ENCODE data around the gene VAC14. TPM values are rescaled to one million over a fixed set of nuclear protein-coding genes. Genes with fewer than 3 reads are reported as not detected.

The VAC14 gene
- total RNA-seq, 1 experiment from 2014 or later: 35.3 TPM

GRCh38 chr16:70713824-70714223, 87.1 kb downstream of the VAC14 start (continued):
- no peak for TF ChIP-seq SP1 (IDR thresholded peaks at IDR 0.05; ENCODE audit: low read depth)
- no peak for TF ChIP-seq ZNF274 (IDR thresholded peaks at IDR 0.05; ENCODE audit: low read depth, low read length)
- TF ChIP-seq TCF7L2 (IDR thresholded peaks at IDR 0.05; ENCODE audit: borderline replicate concordance, extremely low read depth, insufficient read depth, insufficient read length): no peak
- TF ChIP-seq RAD21 (IDR thresholded peaks at IDR 0.05; ENCODE audit: low read depth): no peak
- no peak for TF ChIP-seq SIN3A (IDR thresholded peaks at IDR 0.05; ENCODE audit: low read depth)
- TF ChIP-seq JUND (IDR thresholded peaks at IDR 0.05): no peak
- no peak for TF ChIP-seq EGR1 (IDR thresholded peaks at IDR 0.05; ENCODE audit: low read depth)

- no peaks in the 10 kb centered on the region for H3K9me3 ChIP-seq (ENCODE audit: control insufficient read depth in 1 of 2, insufficient read depth in 1 of 2, low read depth in 1 of 2, low read length in 2 of 2)
- H3K27ac ChIP-seq (ENCODE audit: low read depth, low read length): no peak overlapping the region
- CTCF ChIA-PET: no interaction called here
- no TSS peak for BruUV-seq (replicated peaks)
- H3K4me2 ChIP-seq (ENCODE audit: low read length): no peak overlapping the region
- H4K20me1 ChIP-seq (ENCODE audit: insufficient read depth): no peaks in the 10 kb centered on the region
- intact Hi-C loops (cut with micrococcal nuclease): no loop called here
- no peak overlapping the region for H3K9ac ChIP-seq (ENCODE audit: low read length)
- ATAC-seq (no peak), DNase-seq (ENCODE audit: low read depth, low spot score) (no peak)
- POLR2A ChIA-PET: no interaction called here
- H3K4me1 ChIP-seq (ENCODE audit: control insufficient read depth in 1 of 2, insufficient read depth in 2 of 2, low read length in 2 of 2): peaks cover 6 to 16% of the 10 kb centered on the region in 2 experiments
- TF ChIP-seq EGR1 (IDR thresholded peaks at IDR 0.05; ENCODE audit: low read depth) (no peak), POLR2AphosphoS5 (IDR thresholded peaks at IDR 0.05; ENCODE audit: low read depth, low read length) (no peak), ELF1 (IDR thresholded peaks at IDR 0.05; ENCODE audit: borderline replicate concordance, low read depth) (no peak), FOSL1 (IDR thresholded peaks at IDR 0.05; ENCODE audit: low read depth) (no peak), EZH2phosphoT487 (IDR thresholded peaks at IDR 0.05; ENCODE audit: borderline replicate concordance) (no peak), ZBTB33 (IDR thresholded peaks at IDR 0.05; ENCODE audit: extremely low read depth, insufficient replicate concordance, low read length) (no peak), MAX (IDR thresholded peaks at IDR 0.05) (no peak), TCF7L2 (IDR thresholded peaks at IDR 0.05; ENCODE audit: borderline replicate concordance, extremely low read depth, insufficient read depth, insufficient read length) (no peak), CBX3 (IDR thresholded peaks at IDR 0.05; ENCODE audit: low read depth) (no peak)
- RAD21 ChIA-PET (ENCODE audit: low non-redundant PET in 1 of 2, low total read pairs in 2 of 2, uncharacterized antibody in 2 of 2, unreplicated experiment in 2 of 2): no interaction called here
- no peaks in the 10 kb centered on the region for H3K79me2 ChIP-seq (ENCODE audit: insufficient read depth, low read length)
- no peak overlapping the region for H3K4me3 ChIP-seq (replicated peaks in 1 of 2; ENCODE audit: low read depth in 1 of 2, low read length in 2 of 2)
- H2AFZ ChIP-seq (ENCODE audit: low read depth, low read length, poor library complexity, severe bottlenecking): no peak overlapping the region
- no peaks in the 10 kb centered on the region for H3K36me3 ChIP-seq (ENCODE audit: control insufficient read depth in 1 of 2, insufficient read depth in 2 of 2, low read length in 2 of 2)
- H3K9me2 ChIP-seq (ENCODE audit: insufficient read depth): no peaks in the 10 kb centered on the region
- no peaks in the 10 kb centered on the region for H3K27me3 ChIP-seq (ENCODE audit: insufficient read depth, low read length)
These were observed 87.6 kb downstream of the VAC14 start for GRCh38 chr16:70713342-70713741.
